AG09309 (cell line): ENCODE measurements around the gene ZCCHC8.

Experiments
- DNase-seq: peaks from one replicate; pipeline ENCODE4 v3.0.0-alpha.2; 2010; ENCODE audit warnings: low read depth
- H3K4me3 ChIP-seq: 2 replicates; pipeline ENCODE4 v1.5.1; 2011; ENCODE audit warnings: mild to moderate bottlenecking, low read depth, low read length, moderate library complexity; ENCODE audit not compliant: control insufficient read depth
- CTCF ChIP-seq: IDR thresholded peaks from 2 replicates; pipeline ENCODE4 v1.5.1; 2011; ENCODE audit warnings: mild to moderate bottlenecking, low read depth, low read length, inconsistent platforms; ENCODE audit not compliant: insufficient read depth, control insufficient read depth; ENCODE audit errors: missing control alignments

Gene ZCCHC8

GRCh38 chr12:122500685-122501488 is at the start of gene ZCCHC8:
TSS of gene ZCCHC8 (minus strand) at chr12:122500932. CDS start at chr12:122500840, 92 bp downstream.
- DNase-seq: peak; percentile 91
- H3K4me3 ChIP-seq: peak within 1 kb of the TSS; percentile 85
- TF ChIP-seq CTCF: no peak

GRCh38 chr12:122547330-122547729 is 46.6 kb upstream of the ZCCHC8 start:
- H3K4me3 ChIP-seq: no peak overlapping the region
- no peak for DNase-seq
- TF ChIP-seq CTCF: no peak

- no peak for DNase-seq
- TF ChIP-seq CTCF: no peak
- no peak overlapping the region for H3K4me3 ChIP-seq
Measured at GRCh38 chr12:122545855-122546254, 45.1 kb upstream of the ZCCHC8 start.

- DNase-seq: no peak
- no peak overlapping the region for H3K4me3 ChIP-seq
- no peak for TF ChIP-seq CTCF
Measured at GRCh38 chr12:122544537-122544936, 43.8 kb upstream of the ZCCHC8 start.

- H3K4me3 ChIP-seq: no peak overlapping the region
- TF ChIP-seq CTCF: no peak
- DNase-seq: no peak
Measured at GRCh38 chr12:122538496-122538895, 37.8 kb upstream of the ZCCHC8 start.

- no peak for TF ChIP-seq CTCF
- no peak overlapping the region for H3K4me3 ChIP-seq
- DNase-seq: no peak
Measured at GRCh38 chr12:122537021-122537420, 36.3 kb upstream of the ZCCHC8 start.
